H1 (cell line): ENCODE data around the gene DUS1L. TPM values are rescaled to one million over a fixed set of nuclear protein-coding genes. Genes with fewer than 3 reads are reported as not detected.

ENCODE experiments used
- CTCF ChIA-PET: fragments of 300-600 bp; sonication (Branson Sonifier 250); formaldehyde crosslinking; loops from one replicate; lab custom pipeline; 2021; ENCODE audit not compliant: partially characterized antibody; lab: Charles Lee
- POLR2A ChIA-PET: fragments of 300-600 bp; sonication (Branson Sonifier 250); formaldehyde crosslinking; loops from one replicate; lab custom pipeline; 2021; ENCODE audit warnings: inconsistent platforms; ENCODE audit not compliant: partially characterized antibody; lab: Charles Lee
- DNase-seq, 2 experiments: peaks; one replicate each; pipeline versions ENCODE4 v3.0.0 to v3.0.0-alpha.2; 2010 to 2022; ENCODE audit warnings: low spot score in 2 of 2, low read depth in 1 of 2, mixed read lengths in 1 of 2
- FAIRE-seq: peaks from 2 replicates; lab custom pipeline; 2011; peaks lifted over from hg19 to GRCh38; lab: Jason Lieb, UNC
- H2AFZ ChIP-seq: 2 replicates; pipeline ENCODE4 v1.8.1; 2012; ENCODE audit warnings: low read length, inconsistent platforms
- H2AK5ac ChIP-seq: 2 replicates; pipeline ENCODE4 v1.6.1; 2013; ENCODE audit warnings: low read depth, low read length
- H2BK120ac ChIP-seq: replicated peaks from 2 replicates; pipeline ENCODE3; 2013; ENCODE audit warnings: low read depth, low read length, inconsistent platforms
- H2BK12ac ChIP-seq: 2 replicates; pipeline ENCODE4 v1.6.1; 2013; ENCODE audit warnings: low read depth, low read length
- H2BK15ac ChIP-seq: 2 replicates; pipeline ENCODE4 v1.6.1; 2013; ENCODE audit warnings: low read length
- H2BK20ac ChIP-seq: 2 replicates; pipeline ENCODE4 v1.6.1; 2013; ENCODE audit warnings: low read length
- H2BK5ac ChIP-seq: 2 replicates; pipeline ENCODE4 v1.6.1; 2013; ENCODE audit warnings: low read depth, low read length
- H3K14ac ChIP-seq: 2 replicates; pipeline ENCODE4 v1.6.1; 2013; ENCODE audit warnings: inconsistent platforms; ENCODE audit not compliant: insufficient read length
- H3K18ac ChIP-seq: 2 replicates; pipeline ENCODE4 v1.6.1; 2013; ENCODE audit warnings: low read length; ENCODE audit errors: extremely low read depth
- H3K23ac ChIP-seq: 2 replicates; pipeline ENCODE4 v1.6.1; 2013; ENCODE audit warnings: inconsistent platforms; ENCODE audit not compliant: insufficient read length
- H3K23me2 ChIP-seq: 2 replicates; pipeline ENCODE4 v1.6.1; 2013; ENCODE audit warnings: low read depth, low read length
- H3K27ac ChIP-seq: 2 replicates; pipeline ENCODE4 v1.6.1; 2011; ENCODE audit warnings: low read depth, low read length, inconsistent platforms
- H3K27me3 ChIP-seq, 4 experiments: replicated peaks in 1 of 4; 1 replicate in 1 of 4; 2 replicates in 3 of 4; pipeline versions ENCODE4 v1.6.1 to v1.8.1; 2011 to 2013; ENCODE audit warnings: low read length in 3 of 4, mild to moderate bottlenecking in 3 of 4, inconsistent platforms in 2 of 4, mixed read lengths in 2 of 4, moderate library complexity in 1 of 4; ENCODE audit not compliant: control insufficient read depth in 3 of 4, insufficient read depth in 3 of 4; ENCODE audit errors: extremely low read depth in 1 of 4
- H3K36me3 ChIP-seq, 4 experiments: 2 replicates each; pipeline versions ENCODE4 v1.6.1 to v1.8.1; 2011 to 2013; ENCODE audit warnings: mild to moderate bottlenecking in 4 of 4, low read length in 3 of 4, moderate library complexity in 2 of 4, control low read depth in 1 of 4, inconsistent platforms in 1 of 4; ENCODE audit not compliant: insufficient read depth in 4 of 4, control insufficient read depth in 2 of 4
- H3K4ac ChIP-seq: replicated peaks from 2 replicates; pipeline ENCODE3; 2013; ENCODE audit warnings: low read length, low read depth, mixed read lengths, inconsistent platforms; ENCODE audit not compliant: insufficient read length
- H3K4me1 ChIP-seq, 4 experiments: replicated peaks in 1 of 4; 1 replicate in 1 of 4; 2 replicates in 3 of 4; pipeline versions ENCODE4 v1.6.1 to v1.8.1; 2011 to 2013; ENCODE audit warnings: low read length in 3 of 4, inconsistent platforms in 2 of 4, mixed read lengths in 1 of 4; ENCODE audit not compliant: insufficient read depth in 4 of 4, control insufficient read depth in 3 of 4
- H3K4me2 ChIP-seq, 2 experiments: 2 replicates each; pipeline versions ENCODE4 v1.6.1 to v1.8.1; 2011 to 2013; ENCODE audit warnings: low read depth in 2 of 2, low read length in 2 of 2, control low read depth in 1 of 2, inconsistent platforms in 1 of 2, mild to moderate bottlenecking in 1 of 2; ENCODE audit not compliant: insufficient read depth in 1 of 2
- H3K4me3 ChIP-seq, 4 experiments: fragments of 200-600, 300-600 bp in 1 of 4; sonication (generic), shearing (Covaris generic), sonication (Bioruptor Twin) in 1 of 4; 2 replicates each; pipeline versions ENCODE4 v1.5.1 to v1.8.1; 2011 to 2016; ENCODE audit warnings: low read length in 4 of 4, low read depth in 3 of 4, control low read depth in 2 of 4, inconsistent platforms in 2 of 4, mild to moderate bottlenecking in 2 of 4, mixed read lengths in 1 of 4, moderate library complexity in 1 of 4; ENCODE audit not compliant: insufficient read depth in 2 of 4; ENCODE audit errors: extremely low read depth in 1 of 4
- H3K56ac ChIP-seq: replicated peaks from 2 replicates; pipeline ENCODE3; 2013; ENCODE audit warnings: low read depth, mild to moderate bottlenecking, mixed read lengths, low read length, inconsistent platforms; ENCODE audit not compliant: insufficient read length
- H3K79me1 ChIP-seq: 2 replicates; pipeline ENCODE4 v1.6.1; 2013; ENCODE audit warnings: low read depth, low read length, control low read depth
- H3K79me2 ChIP-seq, 2 experiments: 2 replicates each; pipeline versions ENCODE4 v1.6.1 to v1.8.1; 2012 to 2013; ENCODE audit warnings: low read length in 2 of 2, mild to moderate bottlenecking in 2 of 2, inconsistent platforms in 1 of 2; ENCODE audit not compliant: insufficient read depth in 2 of 2, control insufficient read depth in 1 of 2
- H3K9ac ChIP-seq, 4 experiments: replicated peaks in 1 of 4; 1 replicate in 1 of 4; 2 replicates in 3 of 4; pipeline versions ENCODE4 v1.6.1 to v1.8.1; 2011 to 2013; ENCODE audit warnings: low read depth in 3 of 4, low read length in 3 of 4, control low read depth in 2 of 4, mild to moderate bottlenecking in 2 of 4, moderate library complexity in 2 of 4, inconsistent platforms in 1 of 4; ENCODE audit errors: extremely low read depth in 1 of 4
- H3K9me3 ChIP-seq, 2 experiments: 2 replicates each; pipeline versions ENCODE4 v1.6.1 to v1.8.1; 2012 to 2013; ENCODE audit warnings: mild to moderate bottlenecking in 2 of 2, moderate library complexity in 2 of 2, control low read depth in 1 of 2, inconsistent platforms in 1 of 2, low read depth in 1 of 2, low read length in 1 of 2, mixed read lengths in 1 of 2; ENCODE audit not compliant: insufficient read depth in 2 of 2
- H4K20me1 ChIP-seq, 2 experiments: replicated peaks in 1 of 2; 2 replicates each; pipeline versions ENCODE3 to v1.8.1; 2011 to 2013; ENCODE audit warnings: inconsistent platforms in 2 of 2, low read length in 2 of 2, mild to moderate bottlenecking in 1 of 2; ENCODE audit not compliant: insufficient read depth in 2 of 2, control insufficient read depth in 1 of 2
- H4K5ac ChIP-seq: 2 replicates; pipeline ENCODE4 v1.6.1; 2013; ENCODE audit warnings: low read length, low read depth, mixed read lengths, inconsistent platforms; ENCODE audit not compliant: insufficient read length
- H4K8ac ChIP-seq: 2 replicates; pipeline ENCODE4 v1.8.0; 2013; ENCODE audit warnings: mild to moderate bottlenecking, moderate library complexity, low read length, inconsistent platforms; ENCODE audit not compliant: insufficient read depth; ENCODE audit errors: extremely low read depth
- H4K91ac ChIP-seq: replicated peaks from 2 replicates; pipeline ENCODE3; 2013; ENCODE audit warnings: low read length, mixed read lengths, inconsistent platforms; ENCODE audit not compliant: insufficient read length
- KDM5A ChIP-seq: fragments of 200-600 bp; IDR thresholded peaks from 2 replicates; pipeline ENCODE4 v1.7.1; 2012; ENCODE audit warnings: mild to moderate bottlenecking, low read length, inconsistent platforms, mixed read lengths
- WGBS, 2 experiments: shearing (Covaris generic) in 1 of 2; methylation state at CpG; one replicate each; pipeline versions ENCODE4 v1.1.6 to v1.1.7; 2013 to 2015; ENCODE audit warnings: low lambda C conversion rate in 2 of 2, mixed read lengths in 2 of 2, inconsistent platforms in 1 of 2, low coverage in 1 of 2, missing lambda C conversion rate in 1 of 2; ENCODE audit not compliant: insufficient replicate concordance in 2 of 2, insufficient coverage in 1 of 2, insufficient read length in 1 of 2; ENCODE audit errors: extremely low coverage in 1 of 2, missing lambda C conversion rate in 1 of 2; 5-methylcytosine and 5-hydroxymethylcytosine counted together
- polyA plus RNA-seq, 7 experiments: library from polyadenylated mRNA; depleted of rRNA in 3 of 7; stranded (reverse) in 5 of 7; unstranded in 2 of 7; fragments of >200 nt in 5 of 7; fragments of 200-250 nt in 2 of 7; gene quantifications; 1 replicate in 5 of 7; 2 replicates in 1 of 7; 4 replicates in 1 of 7; pipeline versions ENCODE4 v1.2.1 to v1.2.3, GENCODE V29; 2011 to 2013; ENCODE audit warnings: missing spikeins in 2 of 7, mixed read lengths in 2 of 7
- total RNA-seq: library from RNA; stranded (reverse); fragmentation: NEBNext Ultra II Directional; extraction: Animal tissue kit (Norgen Biotek cat#: 25700); gene quantifications from 2 replicates; pipeline ENCODE4 v1.2.1, GENCODE V29; 2021
- TF ChIP-seq, protein P1 (sequence below): IDR thresholded peaks from 2 replicates; pipeline ENCODE4 v1.6.1; 2012; ENCODE audit warnings: low read length, inconsistent platforms

The DUS1L gene
- total and polyA plus RNA-seq, 2 of the 8 experiments (the other 6 are each of a cell fraction or from before 2014, with no cell fraction given), result 34.5 to 69.1 TPM

DNA sequence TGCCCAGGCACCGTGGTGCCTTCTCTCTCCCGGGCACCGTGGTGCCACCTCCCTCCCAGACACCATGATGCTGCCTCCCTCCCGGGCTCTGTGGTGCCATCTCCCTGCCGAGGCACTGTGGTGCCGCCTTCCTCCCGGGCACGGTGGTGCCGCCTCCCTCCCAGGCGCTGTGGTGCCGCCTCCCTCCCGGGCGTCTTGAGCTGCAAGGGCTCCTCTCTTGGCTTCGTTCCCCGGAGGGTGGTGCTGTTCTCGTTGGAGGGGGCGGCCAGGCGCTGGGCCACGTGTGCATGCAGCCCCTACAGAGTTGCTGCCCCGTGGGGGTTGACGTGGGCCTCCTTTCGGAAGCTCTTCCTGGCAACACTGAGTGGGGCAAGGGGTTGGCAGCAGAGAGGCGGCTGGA is 51.2 kb downstream of the DUS1L start:
- no peaks in the 10 kb centered on the region; a peak in 2 of 8 replicates for H3K36me3 ChIP-seq
- H3K23ac ChIP-seq, result no peak overlapping the region
- H3K4me3 ChIP-seq, result no peak overlapping the region
- H4K20me1 ChIP-seq, result peaks cover 3 to 10% of the 10 kb centered on the region in 2 experiments
- H3K27ac ChIP-seq, result no peak overlapping the region; the same call in 1 of the 2 replicates
- 0 out of 2 replicates have a peak overlapping the region, but pooled peaks have one; percentile 2 for H4K8ac ChIP-seq
- no peak overlapping the region for H3K4me2 ChIP-seq
- DNase-seq (no peak), FAIRE-seq (no peak)
- no peaks in the 10 kb centered on the region; a peak in 1 of 7 replicates for H3K4me1 ChIP-seq
- no peak overlapping the region for H4K5ac ChIP-seq
- no peak overlapping the region for H4K91ac ChIP-seq
- H2BK120ac ChIP-seq, result no peak overlapping the region
- no peak overlapping the region for H2BK5ac ChIP-seq
- no peaks in the 10 kb centered on the region for H3K27me3 ChIP-seq
- no peak overlapping the region for H3K14ac ChIP-seq
- H2AFZ ChIP-seq, result no peak overlapping the region
- no peak overlapping the region for H2BK20ac ChIP-seq
- H3K9ac ChIP-seq, result no peak overlapping the region
- POLR2A ChIA-PET, result interaction anchor here (0.5 to 0.9 kb wide), 3 partner anchors 23 to 74 kb away, joined by 3 read pairs; no protein-coding TSS in a partner anchor
- no peak overlapping the region for H3K18ac ChIP-seq
- 93% methylated on average over 11 of the region's 23 CpGs; no CpG with 5 or more reads in 1 of the 2 experiments for WGBS, 2 experiments
- no peak overlapping the region for H2BK12ac ChIP-seq
- no peaks in the 10 kb centered on the region; the same call in 1 of the 2 replicates for H3K79me1 ChIP-seq
- H3K9me3 ChIP-seq, result no peaks in the 10 kb centered on the region
- H2AK5ac ChIP-seq, result no peak overlapping the region
- TF ChIP-seq KDM5A, result no peak
- TF ChIP-seq, protein P1, sequence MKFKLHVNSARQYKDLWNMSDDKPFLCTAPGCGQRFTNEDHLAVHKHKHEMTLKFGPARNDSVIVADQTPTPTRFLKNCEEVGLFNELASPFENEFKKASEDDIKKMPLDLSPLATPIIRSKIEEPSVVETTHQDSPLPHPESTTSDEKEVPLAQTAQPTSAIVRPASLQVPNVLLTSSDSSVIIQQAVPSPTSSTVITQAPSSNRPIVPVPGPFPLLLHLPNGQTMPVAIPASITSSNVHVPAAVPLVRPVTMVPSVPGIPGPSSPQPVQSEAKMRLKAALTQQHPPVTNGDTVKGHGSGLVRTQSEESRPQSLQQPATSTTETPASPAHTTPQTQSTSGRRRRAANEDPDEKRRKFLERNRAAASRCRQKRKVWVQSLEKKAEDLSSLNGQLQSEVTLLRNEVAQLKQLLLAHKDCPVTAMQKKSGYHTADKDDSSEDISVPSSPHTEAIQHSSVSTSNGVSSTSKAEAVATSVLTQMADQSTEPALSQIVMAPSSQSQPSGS, result no peak
- CTCF ChIA-PET, result interaction anchor here (0.8 to 1.9 kb wide), 3 partner anchors 89 to 145 kb away, joined by 3 to 6 read pairs (median 5); no protein-coding TSS in a partner anchor
- H3K4ac ChIP-seq, result no peak overlapping the region
- no peak overlapping the region for H2BK15ac ChIP-seq
- H3K56ac ChIP-seq, result no peak overlapping the region
- H3K79me2 ChIP-seq, result no peaks in the 10 kb centered on the region
- no peaks in the 10 kb centered on the region for H3K23me2 ChIP-seq
